Mammary epithelial cell (primary cell): ENCODE data around the gene MIXL1.

Experiments
- CTCF ChIP-seq, 2 donors: IDR thresholded peaks in 1 of 2; conservative IDR thresholded peaks in 1 of 2; 2 replicates each; pipeline ENCODE4 v1.5.1; 2011 to 2012; ENCODE audit warnings: inconsistent platforms in 2 of 2, low read length in 2 of 2, mild to moderate bottlenecking in 2 of 2, control low read depth in 1 of 2, low read depth in 1 of 2; ENCODE audit not compliant: insufficient read depth in 1 of 2; ENCODE audit errors: extremely low read depth in 1 of 2
- EZH2 ChIP-seq: IDR thresholded peaks from 2 replicates; pipeline ENCODE4 v1.6.1; 2012; ENCODE audit warnings: low read length, inconsistent platforms, borderline replicate concordance

GRCh38 chr1:226202246-226202645, 21.2 kb upstream of the MIXL1 start:
- TF ChIP-seq CTCF (conservative IDR thresholded peaks at IDR 0.05 in 1 of 2, IDR thresholded peaks at IDR 0.05 in 1 of 2; ENCODE audit: extremely low read depth in 1 of 2, insufficient read depth in 1 of 2, low read depth in 1 of 2, low read length in 2 of 2) (no peak), EZH2 (no peak)
